Fibroblast of skin of right quadriceps (primary cell): ENCODE data around the gene FRMD4A.
"Not testable (repeated sequence)": the region's sequence is repeated elsewhere in the genome, so short reads cannot be mapped to it uniquely, and the experiment has no call there.

Source experiments
- DNase-seq: peaks from one replicate; pipeline ENCODE4 v3.0.0-alpha.2; 2013

The FRMD4A gene

DNA sequence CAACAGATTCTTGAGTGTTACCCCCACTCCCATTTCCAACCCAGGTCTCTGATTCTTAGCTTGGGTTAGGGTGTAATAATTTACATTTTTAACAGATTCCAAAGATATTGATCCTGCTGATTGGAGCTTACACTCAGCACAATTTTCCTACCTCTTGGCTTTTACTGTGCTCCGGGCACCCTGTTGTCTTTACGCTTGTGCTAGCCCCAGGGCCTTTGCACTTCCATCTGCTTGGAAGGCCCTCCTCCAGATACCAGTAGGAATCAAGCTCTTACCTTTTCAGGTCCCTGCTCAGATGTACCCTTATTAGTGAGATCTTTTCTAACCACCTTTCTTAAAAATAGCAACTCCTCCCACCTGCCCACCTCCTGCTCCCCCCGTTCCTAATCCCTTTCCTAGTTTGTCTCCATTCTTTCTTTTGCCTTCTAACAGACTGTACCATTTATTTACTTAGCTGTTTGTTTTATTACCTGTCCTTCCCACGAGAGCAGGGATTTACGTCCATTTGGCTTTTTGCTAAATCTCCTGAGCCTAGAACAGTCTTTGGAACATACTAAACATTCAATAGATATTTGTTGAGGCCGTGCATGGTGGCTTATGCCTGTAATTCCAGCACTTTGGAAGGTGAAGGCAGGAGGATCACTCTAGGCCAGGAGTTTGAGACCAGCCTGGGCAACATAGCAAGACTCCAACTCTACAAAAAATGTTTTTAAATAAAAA is 427.7 kb downstream of the FRMD4A start:
- no peak for DNase-seq

DNA sequence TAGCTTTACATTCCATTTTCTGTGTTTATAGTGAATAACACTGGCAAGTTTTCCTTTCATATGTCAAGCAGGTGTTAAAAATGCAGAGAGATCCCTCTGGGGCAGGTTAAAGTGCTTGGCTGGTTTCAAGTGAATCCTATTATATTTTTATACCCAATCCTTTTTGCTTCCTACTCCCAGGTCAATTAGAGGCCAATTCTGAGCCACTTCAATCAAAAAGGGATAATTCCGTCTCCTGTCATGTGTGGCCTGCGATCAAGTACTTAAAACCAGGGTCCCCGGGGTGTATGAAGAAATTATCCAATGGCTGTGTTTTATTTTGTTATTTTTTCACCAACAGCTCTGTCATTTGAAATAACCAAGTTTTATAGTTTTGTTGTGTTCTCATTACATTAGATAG is 430.8 kb downstream of the FRMD4A start:
- DNase-seq = no peak

DNA sequence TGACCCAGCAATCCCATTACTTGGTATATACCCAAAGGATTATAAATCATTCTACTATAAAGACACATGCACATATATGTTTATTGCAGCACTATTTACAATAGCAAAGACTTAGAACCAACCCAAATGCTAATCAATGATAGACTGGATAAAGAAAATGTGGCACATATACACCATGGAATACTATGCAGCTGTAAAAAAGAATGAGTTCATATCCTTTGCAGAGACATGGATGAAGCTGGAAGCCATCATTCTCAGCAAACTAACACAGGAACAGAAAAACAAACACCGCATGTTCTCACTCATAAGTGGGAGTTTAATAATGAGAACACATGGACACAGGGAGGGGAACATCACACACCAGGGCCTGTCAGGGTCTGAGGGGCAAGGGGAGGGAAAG is 434.6 kb downstream of the FRMD4A start:
- DNase-seq = not testable (repeated sequence)

DNA sequence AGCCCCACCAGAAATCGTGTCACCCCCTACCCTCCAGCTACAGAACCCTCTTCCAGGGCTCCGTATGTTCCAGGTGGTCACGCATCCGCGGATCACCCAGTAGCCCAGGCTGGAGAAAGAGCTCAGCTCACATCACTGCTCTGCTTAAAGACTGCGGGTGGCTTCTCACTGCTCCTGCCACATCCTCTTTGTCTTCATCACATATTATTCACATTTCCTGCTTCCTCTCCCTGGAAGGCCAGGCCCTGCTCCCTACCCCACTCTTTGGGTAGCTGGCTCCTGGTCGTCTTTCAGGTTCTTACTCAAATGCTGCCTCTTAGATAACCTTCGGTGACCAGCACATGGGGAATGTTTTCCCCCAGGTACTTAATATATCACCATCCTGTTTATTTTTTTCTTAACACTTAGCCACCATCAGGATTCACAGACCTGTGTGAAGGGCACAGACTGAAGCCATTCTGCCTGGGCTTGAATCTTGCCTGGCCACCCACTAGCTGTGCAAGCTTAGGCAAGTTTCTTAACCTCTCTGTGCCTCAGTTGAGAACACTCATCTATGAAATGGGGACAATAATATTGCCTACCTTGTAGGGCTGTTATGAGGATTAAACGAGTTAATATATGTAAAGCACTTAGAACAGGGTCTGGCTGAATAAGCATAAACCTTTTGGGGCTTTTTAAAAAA is 436.2 kb downstream of the FRMD4A start:
- peak; percentile 34 for DNase-seq

DNA sequence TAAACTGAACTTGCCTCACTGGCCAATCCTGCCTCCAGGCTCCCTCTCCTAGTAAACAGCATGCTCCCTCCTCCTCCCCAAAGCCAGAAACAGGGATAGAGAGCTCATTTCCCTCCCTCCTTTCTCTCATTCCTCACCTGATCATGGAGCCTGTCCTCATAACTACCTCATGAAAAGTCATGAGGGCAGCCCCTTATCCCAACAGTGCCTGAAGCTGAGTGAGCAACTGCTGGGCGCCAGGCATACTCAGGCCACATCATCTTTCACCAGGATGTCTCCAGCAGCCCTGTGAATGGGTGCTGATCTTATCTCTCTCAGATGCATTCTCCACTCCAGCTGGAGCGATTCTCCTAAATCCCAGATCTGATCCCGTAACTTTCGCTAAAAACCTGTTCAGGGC is 436.8 kb downstream of the FRMD4A start:
- DNase-seq = peak; percentile 42

DNA sequence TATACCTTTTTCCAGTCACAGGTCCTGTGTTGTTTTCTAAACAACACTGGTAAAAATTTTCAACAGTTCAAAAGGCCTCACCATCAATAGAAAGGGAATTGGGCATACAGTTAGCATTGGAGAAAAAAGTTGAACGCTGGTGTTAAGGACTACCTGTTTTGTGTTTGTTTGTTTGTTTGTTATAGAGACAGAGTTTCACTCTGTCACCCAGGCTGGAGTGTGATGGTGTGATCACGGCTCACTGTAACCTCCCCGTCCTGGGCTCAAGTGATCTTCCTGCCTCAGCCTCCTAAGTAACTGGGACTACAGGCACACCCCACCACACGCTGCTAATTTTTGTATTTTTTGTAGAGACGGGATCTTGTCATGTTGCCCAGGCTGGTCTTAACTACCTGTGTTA is 437.9 kb downstream of the FRMD4A start:
- DNase-seq = no peak

DNA sequence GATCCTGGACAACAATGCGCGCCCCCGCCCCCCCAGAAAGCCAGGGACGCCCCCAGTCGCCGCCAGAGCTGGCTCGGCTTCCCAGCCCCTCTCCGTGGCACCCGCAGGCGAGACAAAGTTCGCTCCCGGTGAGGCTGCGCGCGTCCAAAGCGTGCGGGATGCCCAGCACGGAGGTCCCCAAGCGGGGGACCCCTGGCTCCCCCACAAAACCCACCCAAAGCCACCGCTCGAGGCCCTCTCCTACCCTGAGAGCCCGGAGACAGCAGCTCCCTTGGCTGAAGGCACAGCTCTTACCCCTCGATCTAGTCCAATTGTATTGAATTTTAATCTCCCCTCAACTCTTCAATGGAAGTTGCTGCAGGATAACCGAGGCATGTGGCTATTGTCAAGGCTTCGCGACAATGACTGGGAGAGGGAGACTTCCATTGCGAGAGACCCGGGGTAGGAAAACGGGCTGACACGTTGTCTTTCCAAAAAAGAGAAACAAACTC is 438.7 kb downstream of the FRMD4A start:
- DNase-seq = no peak

DNA sequence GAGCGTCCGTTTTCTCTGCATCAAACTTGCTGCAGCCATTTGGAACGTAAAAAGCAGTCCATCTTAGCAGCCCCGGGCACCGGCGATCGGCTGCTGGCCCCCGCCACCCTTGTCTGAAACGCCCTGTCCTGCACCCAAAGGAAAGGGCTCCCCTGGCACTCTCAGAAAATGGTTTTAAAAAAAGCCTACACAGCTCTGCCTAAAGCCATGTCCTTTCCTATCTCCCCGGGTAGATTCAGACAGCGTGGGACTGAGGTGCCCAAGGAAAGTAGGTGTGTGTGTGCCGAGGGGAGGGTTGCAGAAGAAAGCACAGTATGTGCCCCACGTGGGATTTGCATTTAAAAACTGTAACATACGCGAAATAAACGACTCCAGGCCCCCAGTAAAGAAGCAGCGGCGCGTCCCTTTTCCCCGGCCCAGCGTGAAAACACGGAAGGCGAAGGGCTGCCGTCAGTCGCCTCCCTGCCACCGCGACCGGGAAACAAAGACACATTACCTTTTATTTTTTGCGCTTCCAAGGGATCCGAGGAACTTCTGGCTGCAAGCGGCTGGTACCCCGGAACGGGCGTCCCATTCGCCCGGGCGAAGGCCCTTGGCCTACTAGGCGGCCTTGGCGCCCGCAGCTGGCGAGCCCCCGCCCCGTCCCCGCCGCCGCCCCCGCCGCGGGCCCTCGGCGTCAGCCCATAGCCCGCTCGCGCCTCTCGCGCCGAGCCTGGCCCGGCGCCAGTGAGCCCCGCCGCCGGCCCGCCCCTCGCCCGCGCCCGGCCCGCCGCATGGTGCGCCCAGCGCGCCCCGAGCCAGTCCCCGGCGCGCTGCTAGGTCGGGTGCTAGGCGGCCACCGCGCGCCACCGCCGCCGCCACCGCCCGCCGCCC is 439.4 kb downstream of the FRMD4A start:
- peak; percentile 31 for DNase-seq

DNA sequence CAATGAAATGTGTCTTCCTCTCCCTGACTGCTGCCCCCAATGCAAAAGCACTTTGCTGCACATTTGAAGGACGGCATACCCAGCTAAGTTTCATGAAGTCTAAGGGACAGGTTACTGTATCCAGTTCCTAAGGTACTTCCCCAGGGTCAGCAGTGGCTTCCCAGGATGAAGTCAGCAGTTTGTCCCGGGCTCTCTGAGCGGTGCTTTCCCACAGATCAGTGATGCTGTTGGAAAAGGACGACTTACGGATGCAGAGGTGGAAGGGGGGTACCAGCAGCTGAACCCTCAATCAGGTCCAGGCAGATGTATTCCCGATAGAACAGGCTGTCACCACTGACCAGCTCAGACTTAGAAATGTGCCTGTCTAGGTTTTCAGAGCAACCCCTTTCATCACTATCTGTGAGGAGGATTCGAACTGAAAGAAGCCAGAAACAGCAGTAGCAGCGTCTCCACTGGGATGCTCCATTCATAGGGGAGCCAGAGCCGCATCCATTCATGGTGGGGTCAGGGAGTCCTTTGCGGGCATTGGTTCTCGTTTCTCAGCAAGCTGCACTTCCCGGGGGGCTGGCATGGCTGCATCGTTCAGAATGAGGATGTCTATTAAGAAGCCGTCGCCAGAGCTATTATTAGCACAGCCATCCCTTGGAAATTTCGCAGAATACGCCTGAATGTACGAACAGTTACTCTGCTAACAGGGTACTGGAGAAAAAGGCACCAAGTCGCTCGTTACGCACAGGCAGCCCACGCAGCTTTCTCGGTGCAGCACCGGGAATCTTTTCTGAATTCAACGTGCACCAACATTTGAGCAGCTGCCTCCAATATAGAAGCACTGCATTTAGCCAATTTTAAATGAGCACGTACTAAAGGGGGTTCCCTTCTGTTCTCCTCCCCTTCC is 440.2 kb downstream of the FRMD4A start:
- peak; percentile 51 for DNase-seq

DNA sequence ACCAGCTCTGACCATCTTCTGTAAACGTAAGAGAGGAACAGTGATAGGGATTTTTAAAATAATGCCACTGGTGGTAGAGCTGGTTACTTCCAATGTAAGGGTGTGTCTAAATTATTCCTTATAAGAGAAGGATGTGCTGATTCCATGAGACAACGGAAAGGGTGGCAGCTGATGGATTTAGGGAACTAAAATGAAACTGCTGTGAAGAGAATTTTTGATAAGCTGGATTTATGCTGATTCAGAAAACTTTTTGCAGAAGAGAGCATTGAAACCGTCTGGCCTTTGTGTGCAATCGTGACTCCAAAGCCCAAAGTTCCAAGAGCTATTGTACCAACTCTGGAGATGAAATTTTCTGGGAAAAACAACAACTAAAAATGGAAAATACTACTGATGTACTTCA is 443.0 kb downstream of the FRMD4A start:
- no peak for DNase-seq

DNA sequence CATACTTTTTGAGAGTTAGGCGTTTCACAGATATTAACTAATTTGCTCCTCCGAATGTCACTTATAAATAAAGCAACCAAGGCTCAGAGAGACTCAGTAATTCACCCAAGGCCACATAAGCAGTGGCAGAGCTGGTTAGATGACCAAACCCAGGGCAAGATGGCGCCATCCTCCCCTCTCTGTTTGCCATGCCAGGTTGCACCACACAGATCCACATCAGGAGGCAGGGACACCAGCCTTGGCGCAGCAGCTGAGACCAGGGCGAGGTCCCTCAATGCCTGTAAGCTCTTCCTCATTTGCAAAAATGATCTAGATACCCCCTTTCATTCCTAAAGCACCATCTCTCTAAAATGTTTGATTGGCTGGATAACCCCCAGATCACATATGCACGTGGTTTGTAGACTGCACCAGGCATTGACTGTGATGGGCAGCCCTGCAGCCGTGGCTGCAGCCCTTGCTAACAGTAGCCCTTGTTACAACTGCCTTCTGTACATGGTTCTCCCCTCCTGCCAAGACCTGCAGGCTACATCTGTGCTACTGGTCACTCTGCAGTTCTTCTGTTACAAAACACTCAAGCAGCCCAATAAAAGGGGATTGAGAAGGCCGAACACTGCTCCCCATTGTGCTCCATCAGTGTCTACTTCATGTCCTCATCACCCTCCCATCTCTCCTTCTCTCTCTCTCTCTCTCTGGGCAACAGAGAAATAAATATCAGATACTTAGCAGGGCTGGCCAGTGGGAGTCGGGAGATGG is 445.3 kb downstream of the FRMD4A start:
- DNase-seq = no peak

DNA sequence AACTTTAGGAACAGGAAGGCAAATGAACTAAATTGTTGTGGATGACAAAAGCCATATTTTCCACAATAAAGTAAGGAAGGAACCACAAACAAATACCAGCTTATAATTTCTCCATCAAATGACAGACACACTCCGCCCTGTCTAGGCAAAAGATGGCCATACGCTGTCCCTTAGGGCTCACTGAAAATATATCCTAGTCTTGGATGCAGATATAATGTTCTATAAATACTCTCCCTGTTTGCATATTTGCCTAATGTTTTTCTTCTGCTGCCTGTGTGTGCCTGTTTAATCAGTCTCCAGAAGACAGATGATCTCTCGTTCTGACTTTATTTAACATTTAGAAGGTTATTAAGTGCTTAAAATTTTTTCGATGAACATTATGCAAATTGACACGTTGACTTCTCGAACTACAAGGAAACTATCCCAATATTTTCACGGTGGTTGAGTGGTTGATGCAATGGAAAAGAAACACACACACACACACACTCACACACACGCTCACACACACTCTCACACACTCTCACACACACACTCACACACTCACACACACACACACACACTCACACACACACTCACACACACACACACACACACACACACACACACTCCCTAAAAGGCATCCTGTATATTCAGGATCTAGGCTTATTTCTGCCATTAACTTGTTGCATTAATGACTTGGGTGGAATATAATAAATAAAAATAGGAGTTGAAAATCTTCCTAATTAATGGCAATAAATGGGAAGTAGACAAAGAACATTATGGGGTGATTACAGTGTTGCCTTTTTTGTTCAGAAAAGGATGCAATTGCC is 446.9 kb downstream of the FRMD4A start:
- no peak for DNase-seq

DNA sequence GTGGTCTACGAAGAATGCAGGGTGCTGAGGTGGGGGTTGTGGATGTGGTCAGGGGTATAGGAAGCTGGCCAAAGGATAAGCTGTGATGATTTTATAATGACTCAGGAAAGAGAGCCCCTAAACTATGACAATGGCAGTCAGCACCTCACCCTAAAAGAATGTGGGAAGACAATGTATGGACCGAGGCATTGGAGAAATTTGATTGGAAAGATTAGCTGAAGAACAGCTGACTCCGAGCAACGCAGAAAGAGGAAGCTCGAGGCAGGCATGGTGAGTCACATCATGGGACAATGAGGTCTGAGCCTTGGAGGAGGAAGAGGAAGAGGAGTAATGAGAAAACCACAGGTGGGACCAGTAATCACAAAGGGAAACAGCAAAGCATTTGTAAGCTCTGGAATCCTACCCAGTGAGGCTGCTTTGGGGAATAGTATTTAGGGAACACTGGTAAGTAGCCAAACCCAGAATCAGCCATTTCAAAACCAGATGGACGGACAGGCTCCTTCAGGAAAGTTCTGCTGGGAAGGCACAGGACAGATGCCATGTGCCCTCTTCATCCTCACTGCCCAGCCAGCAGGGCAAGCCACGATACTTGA is 448.5 kb downstream of the FRMD4A start:
- DNase-seq = peak; percentile 99

DNA sequence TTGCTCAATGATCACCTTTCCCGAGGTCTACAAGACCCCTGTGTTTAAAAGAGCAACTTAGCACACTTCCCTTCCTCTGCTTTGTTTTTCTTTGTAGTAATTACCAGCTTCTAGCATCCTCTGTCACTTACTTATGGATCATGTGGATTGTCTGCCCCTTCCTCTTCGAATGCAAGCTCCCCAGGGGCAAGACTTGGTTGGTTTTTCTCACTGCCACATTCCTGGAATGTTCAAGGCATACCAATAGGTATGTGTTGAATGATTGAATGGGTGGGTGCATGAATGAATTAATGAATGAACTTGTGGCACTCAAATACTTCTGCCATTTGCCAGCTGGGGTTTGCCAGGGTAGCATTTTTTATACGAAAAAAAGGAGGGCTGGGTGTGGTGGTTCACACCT is 450.0 kb downstream of the FRMD4A start:
- DNase-seq = no peak

DNA sequence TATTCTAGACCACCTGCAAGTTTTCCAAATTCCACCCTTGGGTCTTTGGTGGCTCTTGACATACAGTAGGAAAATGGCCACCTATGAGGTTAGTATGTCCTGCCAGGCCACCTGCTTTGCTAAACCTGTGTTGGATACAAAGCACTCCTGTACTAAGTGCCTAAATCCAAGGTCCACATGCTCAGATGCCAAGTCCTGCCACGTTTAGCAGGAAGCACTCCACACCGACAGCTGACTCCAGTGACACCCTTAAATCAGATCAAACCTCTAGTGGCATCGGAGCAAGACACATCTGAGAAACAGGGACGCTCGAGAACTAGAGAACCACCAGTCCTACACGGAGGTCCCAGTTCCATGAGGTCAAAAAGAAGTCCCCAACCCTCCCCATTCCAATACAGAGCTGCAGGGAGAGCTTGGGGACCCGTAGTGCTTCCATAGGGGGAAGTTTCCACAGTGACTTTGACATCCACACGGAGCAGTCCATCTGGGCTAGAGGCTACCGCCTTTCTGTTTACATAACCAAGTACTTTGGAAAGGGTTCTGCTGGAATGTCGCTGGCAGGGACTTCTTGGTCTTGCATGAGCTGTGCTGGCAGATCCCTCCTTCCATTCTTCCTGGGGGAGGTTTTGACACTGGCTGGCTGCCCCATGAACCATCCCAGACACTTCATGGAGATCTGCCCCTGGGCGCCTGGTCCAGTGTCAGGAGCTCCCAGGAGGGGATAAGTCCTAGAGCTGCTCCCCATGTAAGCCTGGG is 453.4 kb downstream of the FRMD4A start:
- no peak for DNase-seq

DNA sequence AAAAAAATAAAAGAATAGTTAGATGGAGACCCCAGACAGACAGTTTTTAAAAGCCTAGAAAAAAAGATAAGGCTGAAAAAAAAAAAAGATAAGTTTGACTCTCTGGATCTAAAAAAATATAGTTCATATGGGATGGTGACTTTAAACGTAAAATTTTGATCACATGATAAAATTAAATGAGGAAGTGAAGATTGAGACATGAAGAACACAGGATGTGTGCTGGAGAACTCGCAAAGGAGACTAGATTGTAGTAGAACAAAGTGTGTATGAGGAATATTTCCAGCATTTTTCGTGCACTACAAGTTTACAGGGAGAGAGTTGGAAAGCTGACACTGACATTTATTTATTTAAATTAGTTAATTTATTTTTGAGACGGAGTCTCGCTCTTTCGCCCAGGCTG is 457.5 kb downstream of the FRMD4A start:
- no peak for DNase-seq

DNA sequence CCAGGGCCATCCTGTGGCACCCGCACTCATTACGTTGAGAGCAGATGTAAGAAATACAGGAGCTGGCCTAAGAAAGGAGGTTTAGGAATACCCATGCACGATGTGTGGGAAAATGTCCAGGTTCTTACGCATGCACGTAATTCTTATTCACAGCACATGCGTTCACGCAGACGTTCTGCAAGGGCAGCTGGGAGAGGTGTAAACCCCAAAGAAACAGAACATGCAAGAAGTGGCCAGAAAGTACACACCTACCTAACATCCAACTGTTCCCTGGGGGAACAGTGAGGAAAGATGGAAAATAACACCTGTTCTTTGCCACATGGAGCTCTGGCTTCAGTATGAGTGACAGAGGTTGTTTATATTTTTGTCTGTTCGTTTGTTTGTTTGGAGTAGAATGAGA is 458.3 kb downstream of the FRMD4A start:
- DNase-seq = no peak

DNA sequence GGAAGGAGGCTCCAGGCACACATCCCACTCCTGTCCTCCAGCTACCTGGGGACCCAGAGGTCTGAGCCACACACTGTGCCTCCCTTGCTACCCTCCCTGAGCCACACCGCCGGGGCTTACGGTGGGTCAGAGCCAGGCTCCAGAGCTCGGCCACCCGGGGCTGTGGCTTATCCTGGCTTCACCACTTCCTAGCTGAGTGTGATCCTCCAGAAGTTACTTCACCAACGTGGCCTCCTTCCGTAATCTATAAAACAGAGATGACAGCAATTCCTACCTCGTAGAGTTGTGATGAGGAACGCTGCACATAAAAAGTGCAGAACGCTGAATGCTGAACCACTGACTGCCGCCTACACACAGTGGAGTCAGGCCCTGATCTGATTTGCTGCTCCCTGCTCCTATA is 458.9 kb downstream of the FRMD4A start:
- DNase-seq = no peak

DNA sequence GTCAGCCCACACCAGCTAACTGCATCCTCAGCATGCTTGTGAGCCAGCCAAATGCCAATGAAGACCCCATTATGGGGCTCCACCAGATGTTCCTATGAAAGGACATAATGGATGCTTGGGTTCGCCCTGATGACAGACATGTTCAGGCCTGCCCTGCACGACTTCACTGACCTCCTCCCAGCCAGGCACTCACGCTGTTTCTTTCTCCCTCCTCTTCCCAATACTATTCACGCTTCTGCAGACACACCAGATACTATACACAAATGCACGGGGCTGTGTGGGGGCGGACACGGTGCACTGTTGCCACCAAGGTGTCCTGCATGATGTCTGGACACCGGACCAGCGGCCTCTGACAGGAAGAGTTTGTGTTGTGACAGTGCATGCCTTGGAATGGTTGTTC is 459.7 kb downstream of the FRMD4A start:
- DNase-seq = no peak

DNA sequence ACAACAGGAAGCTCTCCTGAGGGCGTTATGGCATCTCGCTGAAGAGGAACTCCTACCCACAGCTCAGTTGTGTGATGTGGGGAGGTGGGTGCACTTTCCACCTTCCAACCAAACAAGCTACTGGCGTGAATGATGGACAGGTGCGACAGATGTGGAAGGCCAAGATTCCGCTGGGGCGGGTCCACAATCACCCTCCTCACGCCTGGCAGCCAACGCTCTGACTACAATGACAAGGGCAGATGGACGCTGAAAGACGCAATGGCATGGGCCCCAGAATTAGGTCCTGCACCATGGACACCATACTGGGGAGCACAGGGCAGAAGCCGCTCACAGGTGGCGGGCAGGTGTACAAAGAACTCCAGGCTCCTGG is 461.4 kb downstream of the FRMD4A start:
- DNase-seq = no peak
